GM12892 (cell line): ENCODE data around the gene SPIRE1.

Experiments
- POLR2AphosphoS5 ChIP-seq: IDR thresholded peaks from 2 replicates; pipeline ENCODE4 v1.6.1; 2011; ENCODE audit warnings: low read depth, low read length, control low read depth
- TAF1 ChIP-seq: IDR thresholded peaks from 2 replicates; pipeline ENCODE4 v1.6.1; 2011; ENCODE audit warnings: low read depth, mild to moderate bottlenecking, control low read depth, low read length, borderline replicate concordance

DNA sequence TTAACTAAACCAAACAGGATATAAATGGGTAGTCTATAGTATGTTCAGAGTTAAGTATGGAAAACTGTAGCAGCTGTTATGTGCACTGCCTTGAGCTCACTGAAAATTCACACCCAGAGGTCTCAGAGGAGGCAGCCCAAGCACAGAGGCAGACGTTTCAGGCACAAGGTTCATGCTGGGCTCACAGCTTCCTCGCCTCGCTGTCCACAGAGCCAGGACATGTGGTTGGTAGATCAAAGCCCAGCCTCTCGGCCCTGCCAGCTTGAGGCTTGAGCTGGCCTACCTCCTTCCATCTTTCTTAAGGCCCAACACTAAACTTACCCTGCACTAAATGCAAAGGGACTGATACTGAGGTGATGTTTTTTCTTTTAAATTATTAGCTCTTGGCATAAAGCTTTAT lies 206.5 kb downstream of the SPIRE1 start:
- TF ChIP-seq TAF1 (no peak), POLR2AphosphoS5 (no peak)
